Measurements from ENCODE around the gene FBXO31.

- TF ChIP-seq JUN (IDR thresholded peaks at IDR 0.05; ENCODE audit: borderline replicate concordance, insufficient read depth, insufficient read length, low read depth): no peak
- TF ChIP-seq CTCF (IDR thresholded peaks at IDR 0.05; ENCODE audit: extremely low read depth in 1 of 2, insufficient read depth in 1 of 2, low read depth in 1 of 2, low read length in 2 of 2): no peak
- TF ChIP-seq POLR2A (IDR thresholded peaks at IDR 0.05; ENCODE audit: low read depth, low read length): no peak
- no peak for TF ChIP-seq POLR2AphosphoS5 (IDR thresholded peaks at IDR 0.05; ENCODE audit: insufficient read depth, low read depth, low read length)
- TF ChIP-seq EZH2 (IDR thresholded peaks at IDR 0.05; ENCODE audit: borderline replicate concordance, low read depth, low read length, severe bottlenecking): no peak
- no peak for TF ChIP-seq GATA2 (IDR thresholded peaks at IDR 0.05; ENCODE audit: insufficient read depth, insufficient read length, low read depth, low read length)
- no peak for TF ChIP-seq MYC (IDR thresholded peaks at IDR 0.05; ENCODE audit: low read depth, low read length)
- TF ChIP-seq FOS (IDR thresholded peaks at IDR 0.05; ENCODE audit: borderline replicate concordance, insufficient read depth, low read length): no peak
- TF ChIP-seq, protein P1, sequence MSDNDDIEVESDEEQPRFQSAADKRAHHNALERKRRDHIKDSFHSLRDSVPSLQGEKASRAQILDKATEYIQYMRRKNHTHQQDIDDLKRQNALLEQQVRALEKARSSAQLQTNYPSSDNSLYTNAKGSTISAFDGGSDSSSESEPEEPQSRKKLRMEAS (IDR thresholded peaks at IDR 0.05; ENCODE audit: insufficient read depth, insufficient read length): no peak
Observed at GRCh38 chr16:87291944-87292343, 91.6 kb downstream of the FBXO31 start.

Measured in endothelial cell of umbilical vein (primary cell).